Upper lobe of right lung (tissue), 1 donor: ENCODE measurements around the gene CNTNAP2. TPM values are rescaled to one million over a fixed set of nuclear protein-coding genes. Genes with fewer than 3 reads are reported as not detected.
"Not testable (repeated sequence)": the region's sequence is repeated elsewhere in the genome, so short reads cannot be mapped to it uniquely, and the experiment has no call there.

ENCODE experiments used
- ATAC-seq: fragments of 200-7000 bp; cut with Tn5 transposase; one replicate; pipeline ENCODE4 v1.9.1; 2020; ENCODE audit warnings: mild to moderate bottlenecking, moderate library complexity
- DNase-seq: peaks from one replicate; pipeline ENCODE4 v3.0.0-alpha.2; 2020
- H3K27ac ChIP-seq: fragments of 200-600 bp; one replicate; pipeline ENCODE4 v1.8.0; 2022
- H3K27me3 ChIP-seq: fragments of 200-600 bp; one replicate; pipeline ENCODE4 v1.8.0; 2022; ENCODE audit warnings: mild to moderate bottlenecking
- H3K36me3 ChIP-seq: fragments of 200-600 bp; one replicate; pipeline ENCODE4 v1.8.0; 2022
- H3K4me1 ChIP-seq: fragments of 200-600 bp; one replicate; pipeline ENCODE4 v1.8.0; 2022
- H3K4me3 ChIP-seq: fragments of 200-600 bp; one replicate; pipeline ENCODE4 v1.8.0; 2022; ENCODE audit warnings: mild to moderate bottlenecking
- H3K9me3 ChIP-seq: fragments of 200-600 bp; one replicate; pipeline ENCODE4 v1.8.0; 2022
- intact Hi-C: fragments of 100-400 bp; cut with DNase I; formaldehyde crosslinking; loops from one replicate; pipeline ENCODE4 v1.11.0; 2022
- total RNA-seq: library from RNA; stranded (reverse); fragmentation: NEBNext Ultra II Directional; extraction: Animal tissue kit (Norgen Biotek cat#: 25700); gene quantifications from one replicate; pipeline ENCODE4 v1.2.1, GENCODE V29; 2021
- TF ChIP-seq, protein P1 (sequence below): fragments of 200-600 bp; IDR thresholded peaks from one replicate; pipeline ENCODE4 v1.8.0; 2022; ENCODE audit warnings: antibody characterized with exemption
- donor health status: DM: no; HTN: yes; CAD: no; lungs with severe emphysema.

Gene CNTNAP2
- total RNA-seq, 1 donor from 2014 or later = 0.41 TPM

DNA sequence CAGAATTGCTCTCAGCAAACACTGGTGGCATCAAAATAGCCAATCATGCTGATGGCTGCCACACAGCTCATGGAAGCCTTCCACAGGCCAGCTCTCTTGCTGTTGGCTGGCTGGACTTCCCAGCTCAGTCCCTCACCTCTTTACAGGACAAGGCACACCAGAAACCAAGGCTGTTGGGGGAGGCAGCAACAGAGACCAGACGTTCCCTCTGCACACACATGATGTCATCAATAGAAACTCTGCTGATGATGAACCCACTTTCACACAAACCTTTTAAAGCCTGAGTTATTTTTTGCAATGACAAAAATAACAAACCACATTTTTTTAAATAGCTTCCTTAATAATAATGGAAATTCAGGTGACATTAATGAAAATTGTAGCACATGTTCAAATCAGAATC lies 2173.0 kb downstream of the CNTNAP2 start:
- H3K9me3 ChIP-seq = no peaks in the 10 kb centered on the region
- TF ChIP-seq, protein P1, sequence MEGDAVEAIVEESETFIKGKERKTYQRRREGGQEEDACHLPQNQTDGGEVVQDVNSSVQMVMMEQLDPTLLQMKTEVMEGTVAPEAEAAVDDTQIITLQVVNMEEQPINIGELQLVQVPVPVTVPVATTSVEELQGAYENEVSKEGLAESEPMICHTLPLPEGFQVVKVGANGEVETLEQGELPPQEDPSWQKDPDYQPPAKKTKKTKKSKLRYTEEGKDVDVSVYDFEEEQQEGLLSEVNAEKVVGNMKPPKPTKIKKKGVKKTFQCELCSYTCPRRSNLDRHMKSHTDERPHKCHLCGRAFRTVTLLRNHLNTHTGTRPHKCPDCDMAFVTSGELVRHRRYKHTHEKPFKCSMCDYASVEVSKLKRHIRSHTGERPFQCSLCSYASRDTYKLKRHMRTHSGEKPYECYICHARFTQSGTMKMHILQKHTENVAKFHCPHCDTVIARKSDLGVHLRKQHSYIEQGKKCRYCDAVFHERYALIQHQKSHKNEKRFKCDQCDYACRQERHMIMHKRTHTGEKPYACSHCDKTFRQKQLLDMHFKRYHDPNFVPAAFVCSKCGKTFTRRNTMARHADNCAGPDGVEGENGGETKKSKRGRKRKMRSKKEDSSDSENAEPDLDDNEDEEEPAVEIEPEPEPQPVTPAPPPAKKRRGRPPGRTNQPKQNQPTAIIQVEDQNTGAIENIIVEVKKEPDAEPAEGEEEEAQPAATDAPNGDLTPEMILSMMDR = no peak
- no peak overlapping the region for H3K27ac ChIP-seq
- no peak overlapping the region for H3K4me3 ChIP-seq
- no peak for DNase-seq
- H3K4me1 ChIP-seq = no peaks in the 10 kb centered on the region
- intact Hi-C loops = no loop called here
- peaks cover 5% of the 10 kb centered on the region for H3K27me3 ChIP-seq
- no peak for ATAC-seq
- no peaks in the 10 kb centered on the region for H3K36me3 ChIP-seq

DNA sequence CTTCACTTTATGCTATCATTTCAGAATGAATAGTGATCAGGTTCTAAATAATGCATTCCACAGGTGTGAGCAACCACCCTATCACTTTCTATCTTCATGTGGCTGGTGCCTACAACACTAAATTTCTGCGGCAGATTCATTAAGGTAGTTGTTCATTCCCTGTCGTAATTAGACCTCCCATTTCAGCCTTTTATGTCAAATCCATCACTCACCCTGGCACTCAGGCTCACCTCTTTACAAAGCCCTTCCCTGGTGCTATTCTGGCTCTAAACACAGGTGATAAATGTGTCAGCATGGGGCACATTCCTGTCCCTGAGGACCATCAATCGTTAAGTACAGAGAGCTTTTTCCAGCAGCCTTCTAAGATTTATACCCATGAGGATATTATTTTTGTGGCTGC lies 2173.9 kb downstream of the CNTNAP2 start:
- DNase-seq (no peak), ATAC-seq (no peak)
- no peaks in the 10 kb centered on the region for H3K36me3 ChIP-seq
- intact Hi-C loops = no loop called here
- no peaks in the 10 kb centered on the region for H3K9me3 ChIP-seq
- TF ChIP-seq, protein P1 = no peak
- H3K4me3 ChIP-seq = no peak overlapping the region
- peaks cover 5% of the 10 kb centered on the region for H3K27me3 ChIP-seq
- H3K4me1 ChIP-seq = no peaks in the 10 kb centered on the region
- no peak overlapping the region for H3K27ac ChIP-seq

DNA sequence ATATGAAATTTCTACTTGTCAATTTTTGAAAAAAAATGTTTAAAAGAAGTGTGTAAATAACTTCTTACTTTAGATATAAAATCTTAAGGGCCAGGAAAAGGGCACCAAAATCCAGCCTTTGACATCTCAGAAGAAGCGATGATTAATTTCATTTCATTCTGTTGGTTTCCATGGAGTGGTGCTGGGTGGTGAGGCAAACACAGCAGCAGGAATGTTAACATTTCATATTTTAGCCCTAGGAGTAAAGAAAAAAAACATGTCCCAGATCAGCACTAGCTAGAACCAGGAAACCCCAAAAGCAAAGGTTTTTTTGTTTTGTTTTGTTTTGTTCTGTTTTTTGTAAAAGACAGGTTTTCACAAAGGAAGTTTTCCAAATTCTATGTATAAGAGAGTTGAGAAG lies 2175.2 kb downstream of the CNTNAP2 start:
- ATAC-seq (no peak), DNase-seq (no peak)
- Histone ChIP-seq H3K27ac (no peak overlapping the region), H3K9me3 (no peaks in the 10 kb centered on the region), H3K4me3 (no peak overlapping the region), H3K36me3 (no peaks in the 10 kb centered on the region), H3K4me1 (no peaks in the 10 kb centered on the region), H3K27me3 (peaks cover 5% of the 10 kb centered on the region)
- TF ChIP-seq, protein P1 = no peak
- intact Hi-C loops = no loop called here

DNA sequence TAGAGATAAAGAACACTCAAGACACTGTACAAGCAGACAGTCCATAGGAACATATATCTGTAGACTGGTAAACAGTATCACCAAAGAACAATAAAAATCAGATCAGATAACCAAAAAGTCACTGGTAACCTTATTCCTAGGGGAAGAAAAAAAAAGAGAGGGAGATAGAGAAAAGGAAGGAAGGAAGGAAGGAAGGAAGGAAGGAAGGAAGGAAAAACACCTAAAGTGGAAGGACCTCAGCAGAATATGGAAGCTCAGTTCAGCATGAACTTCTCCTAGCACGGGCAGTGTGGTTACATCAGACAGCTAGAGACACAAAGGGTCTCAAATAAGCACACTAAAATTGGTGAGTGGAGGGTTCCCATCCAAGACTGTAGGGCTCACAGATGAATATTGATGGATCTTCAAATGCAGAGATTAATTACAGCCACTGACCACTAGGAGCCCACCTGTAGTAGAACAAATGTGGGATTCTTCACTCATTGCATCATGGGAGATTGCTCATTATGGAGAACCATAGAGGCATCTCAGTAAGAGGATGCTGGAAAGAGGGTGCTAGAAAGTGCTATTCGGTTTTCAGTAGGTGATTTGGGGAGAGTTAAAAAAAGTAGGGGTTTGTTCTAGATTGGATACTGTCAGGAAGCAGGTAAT lies 2180.5 kb downstream of the CNTNAP2 start:
- H3K27me3 ChIP-seq = no peaks in the 10 kb centered on the region
- H3K4me3 ChIP-seq = no peak overlapping the region
- DNase-seq (no peak), ATAC-seq (no peak)
- TF ChIP-seq, protein P1 = no peak
- H3K27ac ChIP-seq = no peak overlapping the region
- intact Hi-C loops = no loop called here
- H3K9me3 ChIP-seq = no peaks in the 10 kb centered on the region
- H3K4me1 ChIP-seq = no peaks in the 10 kb centered on the region
- no peaks in the 10 kb centered on the region for H3K36me3 ChIP-seq

DNA sequence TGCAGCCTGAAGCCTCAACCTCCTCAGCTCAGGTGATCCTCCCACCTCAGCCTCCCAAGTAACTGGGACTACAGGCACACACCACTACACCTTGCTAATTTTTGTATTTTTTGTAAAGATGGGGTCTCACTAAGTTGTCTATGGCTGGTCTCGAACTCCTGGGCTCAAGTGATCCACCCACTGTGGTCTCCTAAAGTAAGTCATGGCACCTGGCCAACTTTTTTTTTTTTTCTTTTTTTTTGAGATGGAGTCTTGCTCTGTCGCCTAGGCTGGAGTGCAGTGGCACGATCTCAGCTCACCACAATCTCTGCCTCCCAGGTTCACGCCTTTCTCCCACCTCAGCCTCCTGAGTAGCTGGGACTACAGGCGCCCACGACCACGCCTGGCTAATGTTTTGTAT lies 2182.2 kb downstream of the CNTNAP2 start:
- H3K4me1 ChIP-seq, H3K27me3 ChIP-seq, H3K27ac ChIP-seq, intact Hi-C loops, ATAC-seq, H3K36me3 ChIP-seq, H3K9me3 ChIP-seq, H3K4me3 ChIP-seq, DNase-seq: not testable (repeated sequence)

DNA sequence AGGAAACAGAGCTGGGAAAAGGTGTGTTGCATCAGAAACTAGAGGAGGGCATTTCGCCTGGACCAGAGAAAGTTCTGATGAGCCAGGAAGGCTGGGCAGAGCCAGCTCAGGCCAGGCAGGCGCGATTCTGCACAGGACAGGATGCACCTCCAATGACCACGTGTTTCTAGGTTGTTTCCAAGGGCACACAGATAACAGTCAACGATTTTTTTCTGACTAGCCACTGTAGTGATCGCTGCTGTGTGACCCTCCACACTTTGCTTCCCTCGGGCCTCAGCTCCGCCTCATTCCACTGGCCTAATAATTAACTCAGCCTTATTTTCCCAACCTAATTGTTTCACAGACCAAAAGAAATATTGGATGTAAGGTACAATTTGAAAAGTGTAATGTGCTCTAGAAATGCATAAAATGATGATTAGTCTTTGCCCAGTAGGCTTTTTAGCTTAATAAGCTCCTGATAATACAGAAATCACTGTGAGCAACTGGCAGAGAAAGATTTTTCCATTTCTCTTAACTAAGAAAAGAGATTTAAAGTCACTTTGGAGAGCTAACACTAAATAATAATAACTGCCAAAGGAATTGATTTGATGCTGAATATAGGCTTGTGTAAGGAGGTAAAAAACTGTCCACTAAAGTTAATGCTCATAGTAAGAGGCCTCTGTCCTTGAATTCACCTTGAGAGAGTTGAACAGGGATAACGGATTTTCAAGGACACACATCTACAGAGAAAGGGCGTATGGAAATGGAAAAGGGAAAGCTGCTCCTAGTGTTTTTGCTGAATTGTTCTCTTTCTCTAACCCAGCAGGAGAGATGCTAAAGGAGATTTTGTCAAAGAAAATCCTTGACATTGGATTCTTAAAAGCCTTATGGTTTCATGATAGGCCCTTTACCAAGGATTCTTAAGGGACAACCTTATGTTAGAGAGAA lies 2183.0 kb downstream of the CNTNAP2 start:
- DNase-seq = no peak
- H3K36me3 ChIP-seq = no peaks in the 10 kb centered on the region
- TF ChIP-seq, protein P1 = no peak
- H3K27me3 ChIP-seq = no peaks in the 10 kb centered on the region
- ATAC-seq = no peak
- intact Hi-C loops = no loop called here
- no peaks in the 10 kb centered on the region for H3K4me1 ChIP-seq
- H3K27ac ChIP-seq = no peak overlapping the region
- H3K4me3 ChIP-seq = no peak overlapping the region
- H3K9me3 ChIP-seq = no peaks in the 10 kb centered on the region

DNA sequence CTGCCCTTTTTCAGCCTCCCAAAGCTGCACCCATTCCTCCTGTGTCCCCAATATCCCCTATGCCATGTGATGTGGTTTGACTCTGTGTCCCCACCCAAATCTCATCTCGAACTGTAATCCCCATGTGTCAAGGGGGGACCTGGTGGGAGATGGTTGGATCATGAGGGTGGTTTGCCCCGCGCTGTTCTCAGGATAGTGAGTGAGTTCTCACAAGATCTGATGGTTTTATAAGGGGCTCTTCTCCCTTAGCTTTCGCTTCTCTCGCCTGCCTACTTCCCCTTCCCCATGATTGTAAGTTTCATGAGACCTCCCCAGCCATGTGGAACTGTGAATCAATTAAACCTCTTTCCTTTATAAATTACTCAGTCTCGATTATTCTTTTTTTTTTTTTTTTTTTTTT lies 2185.8 kb downstream of the CNTNAP2 start:
- H3K9me3 ChIP-seq, H3K36me3 ChIP-seq, DNase-seq, H3K4me3 ChIP-seq, ATAC-seq, H3K27ac ChIP-seq, H3K27me3 ChIP-seq, H3K4me1 ChIP-seq, intact Hi-C loops: not testable (repeated sequence)
